ENCODE measurements around the gene SIDT2.

DNA sequence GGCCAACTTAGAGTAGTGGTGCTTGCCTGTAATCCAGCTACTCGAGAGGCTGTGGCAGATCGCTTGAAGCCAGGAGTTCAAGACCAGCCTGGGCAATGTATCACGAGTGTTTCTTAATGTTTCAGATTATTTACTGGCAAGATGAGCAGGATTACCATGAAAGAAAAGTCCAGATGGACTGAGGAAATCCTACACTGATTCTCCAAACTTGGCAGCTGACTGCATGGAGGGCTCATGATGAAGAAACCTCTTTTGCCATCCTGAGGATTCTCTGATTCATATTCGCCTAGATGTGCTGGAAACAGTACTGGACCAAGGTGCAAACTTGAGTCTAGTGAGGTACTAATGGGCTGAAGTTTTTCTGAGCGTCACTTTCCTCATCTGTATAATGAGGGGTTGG lies 2.8 kb upstream of the SIDT2 start:
- TF ChIP-seq CTCF (IDR thresholded peaks at IDR 0.05) (no peak), POLR2A (IDR thresholded peaks at IDR 0.05) (no peak)
